ENCODE data around the gene MESP1. TPM values are rescaled to one million over a fixed set of nuclear protein-coding genes. Genes with fewer than 3 reads are reported as not detected.

The MESP1 gene
- polyA plus RNA-seq, 3 donors from 2014 or later: 1.8 to 5.4 (median 4.5) TPM

Other genes with a start within 250 kb of the MESP1 start
- gene TICRR, start 175.8 kb downstream of the MESP1 start, polyA plus RNA-seq: under 1 TPM in 1 of 3 donors, not detected in 2; 0.10 TPM
- under 1 TPM in 1 of 3 donors, not detected in 2; 0.16 TPM for gene KIF7, start 95.8 kb downstream of the MESP1 start, polyA plus RNA-seq
- not detected for gene PLIN1, start 71.9 kb downstream of the MESP1 start, polyA plus RNA-seq
- gene PEX11A, start 60.5 kb downstream of the MESP1 start, polyA plus RNA-seq: 1 to 10 TPM; 3.1 to 5.9 (median 5.3) TPM
- under 1 TPM in 2 of 3 donors, not detected in 1; 0.16 to 0.46 TPM for gene WDR93, start 60.4 kb downstream of the MESP1 start, polyA plus RNA-seq
- gene MESP2, start 25.1 kb upstream of the MESP1 start, polyA plus RNA-seq: not detected
- gene ANPEP, start 63.6 kb upstream of the MESP1 start, polyA plus RNA-seq: 1 to 10 TPM in 1 of 3 donors, under 1 TPM in 2; 0.42 to 4.3 (median 0.59) TPM
- gene AP3S2, start 142.7 kb upstream of the MESP1 start, polyA plus RNA-seq: 10 to 100 TPM; 23.7 to 38.5 (median 32.2) TPM
- under 1 TPM in 1 of 3 donors, not detected in 2; 0.23 TPM for gene ARPIN, start 161.7 kb upstream of the MESP1 start, polyA plus RNA-seq